ENCODE data around the gene WNT5B.
"Not testable (repeated sequence)": the region's sequence is repeated elsewhere in the genome, so short reads cannot be mapped to it uniquely, and the experiment has no call there.

WNT5B gene

DNA sequence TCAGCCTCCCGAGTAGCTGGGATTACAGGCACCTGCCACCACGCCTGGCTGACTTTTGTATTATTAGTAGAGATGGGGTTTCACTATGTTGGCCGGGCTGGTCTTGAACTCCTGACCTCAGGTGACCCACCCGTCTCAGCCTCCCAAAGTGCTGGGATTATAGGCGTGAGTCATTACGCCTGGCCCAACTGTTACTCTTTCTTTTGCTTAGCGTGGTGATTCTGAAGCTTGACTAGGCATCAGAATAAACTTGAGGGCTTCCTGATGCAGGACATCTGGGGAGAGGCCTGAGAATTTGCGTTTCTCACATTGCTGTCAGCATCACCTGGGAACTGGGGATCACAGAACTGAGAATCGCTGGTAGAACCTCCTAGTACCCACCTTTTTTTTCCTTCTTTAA lies 26.3 kb upstream of the WNT5B start:
- DNase-seq = not testable (repeated sequence)

GRCh38 chr12:1603269-1603993 lies 25.6 kb upstream of the WNT5B start:
- no peak for DNase-seq

DNA sequence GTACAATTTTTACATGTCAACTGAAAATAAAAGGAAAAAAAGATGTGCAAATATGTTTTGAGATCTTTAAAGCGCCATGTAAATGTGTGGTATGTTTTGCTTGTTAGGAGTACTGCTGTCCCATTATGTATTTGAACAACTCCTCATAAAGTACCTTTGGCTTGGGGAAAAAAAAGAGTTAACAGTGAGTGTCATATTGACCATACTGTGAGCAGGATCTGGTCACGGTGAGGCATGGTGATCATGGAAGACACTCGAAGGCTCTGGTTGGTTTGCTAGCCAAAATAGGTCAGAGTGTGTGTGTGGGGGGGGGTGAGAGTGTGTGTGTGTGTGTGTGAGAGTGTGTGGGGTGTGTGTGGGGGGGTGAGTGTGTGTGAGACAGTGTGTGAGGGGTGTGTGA lies 24.6 kb upstream of the WNT5B start:
- DNase-seq = no peak

- no peak for DNase-seq
These were observed 23.7 kb upstream of the WNT5B start for GRCh38 chr12:1605129-1606020.

DNA sequence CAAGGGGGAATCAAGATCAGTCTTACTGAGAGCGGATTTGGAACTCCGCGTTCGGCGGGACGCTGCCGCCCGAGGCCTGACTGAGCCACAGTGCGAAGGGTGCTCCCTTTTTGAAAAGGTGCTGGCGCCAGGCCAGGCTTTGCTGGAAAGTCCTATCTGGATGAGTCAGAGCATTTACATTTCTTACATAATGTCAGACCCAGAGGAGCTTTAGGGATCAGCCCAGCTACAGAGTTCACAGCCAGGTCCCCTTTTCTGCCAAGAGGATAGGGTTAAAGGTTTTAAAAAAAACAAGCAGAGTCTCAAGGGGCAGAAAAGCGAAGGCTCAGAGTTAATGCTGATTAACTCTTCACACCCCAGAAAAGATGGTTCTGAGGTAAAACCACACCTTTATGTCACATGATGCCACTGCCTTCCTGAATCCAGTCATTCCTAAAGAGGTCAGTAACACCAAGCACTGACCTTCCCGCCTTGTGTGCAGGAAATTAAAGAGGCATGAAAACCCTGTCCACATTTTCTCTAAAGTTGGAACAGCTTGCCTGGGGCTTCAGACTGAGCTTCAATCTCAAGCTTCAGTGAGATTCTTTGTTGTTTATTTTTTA lies 22.9 kb upstream of the WNT5B start:
- no peak for DNase-seq

- DNase-seq = no peak
These were observed 20.9 kb upstream of the WNT5B start for GRCh38 chr12:1607940-1608712.

- no peak for DNase-seq
These were observed 20.3 kb upstream of the WNT5B start for GRCh38 chr12:1608713-1609119.

GRCh38 chr12:1610072-1610643 lies 18.9 kb upstream of the WNT5B start:
- DNase-seq = no peak

DNA sequence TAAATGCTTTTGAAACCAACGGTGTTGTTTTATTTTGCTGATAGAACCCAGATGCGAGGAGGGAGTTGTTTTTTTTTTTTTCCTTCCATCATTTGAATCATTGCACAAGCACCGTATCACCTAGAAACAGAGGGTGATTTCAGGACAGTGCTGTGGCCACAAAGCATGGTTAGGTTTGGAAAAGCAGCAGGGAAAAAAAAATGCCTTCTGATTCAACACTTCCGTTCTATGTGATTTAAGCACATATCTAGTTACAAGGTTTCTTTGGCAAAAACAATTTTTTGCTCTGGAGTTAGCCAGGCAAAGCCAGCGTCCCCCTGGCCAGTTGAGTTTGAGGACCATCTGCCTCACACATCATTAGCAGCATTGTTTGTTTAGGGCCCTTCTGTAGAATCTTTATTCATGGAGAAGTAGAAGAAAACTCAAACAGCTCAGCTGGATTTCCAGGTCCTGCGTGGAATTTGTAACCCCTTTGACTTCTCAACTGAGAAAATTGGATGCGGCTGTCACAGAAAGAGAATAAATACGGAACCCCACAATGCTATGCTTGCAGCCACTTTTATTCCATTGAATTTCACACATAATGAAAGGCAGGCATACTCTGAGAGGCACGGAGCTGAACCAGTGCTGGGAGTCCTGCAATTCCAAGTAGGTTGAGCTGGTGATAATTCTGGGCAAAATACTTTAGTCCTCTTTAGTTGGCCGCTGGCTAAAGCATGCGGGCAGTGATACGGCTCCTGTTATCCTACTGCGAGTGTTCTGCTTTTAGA lies 17.0 kb upstream of the WNT5B start:
- no peak for DNase-seq

DNA sequence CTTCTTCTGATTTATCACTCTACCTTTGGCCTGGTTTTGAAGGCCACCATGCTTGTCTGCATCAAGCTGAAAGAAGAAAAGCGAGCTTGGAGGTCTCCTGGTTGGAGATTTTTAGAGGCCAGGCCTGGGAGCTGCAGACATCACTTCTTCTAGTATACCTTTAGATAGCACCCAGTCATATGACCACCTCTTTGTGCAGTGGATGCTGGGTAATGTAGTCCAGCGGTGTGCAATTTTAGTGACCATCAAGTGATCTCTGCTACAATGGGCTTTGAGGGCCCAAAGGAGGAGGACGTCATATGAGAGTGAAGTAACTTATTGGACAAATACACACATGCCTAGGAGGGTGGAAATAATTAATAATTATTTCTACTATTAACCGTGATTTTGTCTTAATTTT lies 15.2 kb upstream of the WNT5B start:
- DNase-seq = no peak

DNA sequence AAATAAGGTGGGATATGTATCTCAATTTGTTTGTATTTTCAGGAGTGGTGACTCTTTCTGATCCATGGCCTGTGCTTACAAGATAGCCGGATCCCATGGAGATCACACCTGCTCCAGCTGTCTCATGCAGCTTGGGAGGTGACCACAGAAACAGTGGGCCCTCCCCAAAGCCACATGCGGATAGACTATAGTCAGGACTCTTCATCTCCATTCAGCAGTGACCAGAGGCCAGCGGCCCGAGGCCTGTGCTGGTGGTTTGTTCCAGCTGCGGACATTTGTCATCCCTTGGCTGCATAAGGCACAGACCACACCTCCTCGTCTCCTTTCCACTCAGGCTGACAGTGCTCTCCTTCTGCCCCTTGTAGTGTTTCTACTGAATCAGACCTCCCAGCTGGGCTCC lies 14.7 kb upstream of the WNT5B start:
- no peak for DNase-seq

DNA sequence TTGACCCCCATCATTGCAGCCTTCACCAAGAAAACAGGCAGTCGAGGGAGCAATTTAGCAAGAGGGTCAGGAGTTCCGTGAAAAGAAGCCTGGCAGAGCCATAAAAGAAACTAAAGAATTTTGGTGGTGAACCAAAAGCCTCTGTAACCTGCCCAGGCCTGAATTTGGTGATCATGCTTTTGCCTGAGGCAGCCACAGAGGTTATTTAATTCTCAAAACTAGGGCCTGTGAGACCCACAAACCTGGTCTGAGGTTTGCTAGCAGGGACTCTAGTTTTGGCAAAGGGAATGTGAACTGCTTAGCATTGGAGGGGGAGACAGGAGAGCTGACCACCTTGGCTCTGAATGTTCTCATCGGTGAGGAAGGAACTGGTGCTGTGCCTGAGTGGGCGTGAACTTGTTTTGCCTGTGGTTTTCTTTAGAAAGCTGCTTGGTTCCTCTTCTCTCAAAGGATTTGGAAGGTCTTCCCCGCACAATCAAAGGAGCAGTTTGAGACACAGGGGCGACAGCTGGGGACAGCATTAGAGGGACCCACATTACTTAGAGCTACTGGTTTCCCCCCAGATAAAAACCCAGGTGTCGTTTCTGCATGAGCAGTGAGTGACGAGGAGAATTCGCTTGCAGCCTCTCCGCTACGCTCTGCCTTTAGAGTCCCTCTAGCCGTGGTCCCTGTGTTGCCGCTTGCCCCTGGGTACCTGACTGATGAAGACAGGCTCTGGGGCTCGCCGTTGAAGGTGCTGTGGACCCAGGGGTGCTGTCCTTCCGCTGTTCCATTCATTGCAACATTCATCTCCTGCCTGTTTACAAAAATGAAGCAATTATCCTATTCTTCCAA lies 12.6 kb upstream of the WNT5B start:
- DNase-seq = no peak

DNA sequence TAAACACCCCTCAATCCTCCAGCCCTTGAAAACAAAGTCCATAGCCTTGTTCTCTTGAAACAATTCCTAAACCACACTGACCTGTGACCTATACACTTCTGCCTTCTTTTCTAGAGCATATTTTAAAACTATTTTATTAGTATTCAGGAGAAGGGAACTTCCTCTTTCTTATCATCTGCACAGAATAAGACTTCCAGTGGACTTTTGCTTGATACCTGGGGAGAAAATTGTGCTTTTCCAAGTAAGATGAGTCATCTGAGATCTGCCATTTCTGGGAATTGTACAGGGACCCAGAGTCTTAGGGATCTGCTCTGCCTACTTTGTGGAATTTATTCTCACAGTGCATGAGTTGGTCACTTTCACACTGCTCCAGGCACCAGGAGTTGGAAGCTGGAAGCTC lies 10.5 kb upstream of the WNT5B start:
- DNase-seq = no peak

DNA sequence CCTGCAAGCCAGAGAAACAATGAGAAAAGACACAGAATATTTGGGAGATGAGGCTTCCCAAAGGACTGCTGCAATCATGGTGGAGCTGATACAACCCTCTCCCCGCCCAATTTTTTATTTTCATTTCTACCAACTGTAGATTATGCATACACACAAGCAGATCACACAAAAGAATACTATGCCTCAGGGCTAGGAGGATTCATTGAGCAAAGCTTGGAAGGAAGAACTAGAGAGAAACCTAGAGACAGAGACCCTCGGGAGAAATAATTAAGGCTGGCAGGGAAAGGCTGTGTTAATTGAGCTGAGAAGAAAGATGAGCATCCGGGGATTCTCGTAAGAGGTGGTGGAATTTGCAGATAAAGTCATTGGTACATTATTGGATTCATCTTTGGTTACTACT lies 9.9 kb upstream of the WNT5B start:
- DNase-seq = no peak

DNA sequence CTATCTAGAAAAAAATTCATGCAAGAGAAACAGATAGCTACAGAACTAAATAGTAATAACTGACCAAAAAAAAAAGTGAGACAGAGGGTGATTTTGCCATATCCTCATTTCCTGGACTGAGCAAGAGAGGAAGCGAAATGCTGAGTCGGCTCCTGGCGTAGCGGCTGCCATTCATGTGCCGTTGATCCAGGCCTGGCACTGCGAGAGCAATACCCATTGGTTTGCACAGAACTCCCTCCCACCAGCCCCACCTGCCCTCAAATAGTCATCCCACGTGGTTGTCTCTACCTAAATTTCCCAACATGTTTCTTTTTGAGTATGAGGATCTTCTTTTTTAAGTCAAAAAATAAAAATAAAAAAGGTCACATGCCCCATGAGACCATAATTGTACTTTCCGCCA lies 9.4 kb upstream of the WNT5B start:
- DNase-seq = no peak

DNA sequence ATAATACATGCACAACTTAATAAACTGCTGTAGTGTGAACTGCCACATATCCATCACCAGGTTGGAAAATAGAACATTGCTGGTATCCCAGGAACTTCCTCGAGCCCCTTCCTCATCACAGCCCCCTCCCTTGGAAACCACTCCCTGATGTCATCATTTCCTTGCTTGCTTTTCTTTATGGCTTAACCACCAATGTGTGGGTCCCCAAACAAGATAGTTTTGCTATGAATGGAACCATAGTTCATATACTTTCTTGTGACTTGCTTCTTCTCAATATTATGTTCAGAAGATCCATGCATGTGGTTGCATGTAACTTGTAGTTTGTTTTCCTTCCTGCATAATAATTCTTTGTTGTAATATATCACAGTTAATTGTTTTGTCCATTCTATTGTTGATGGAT lies 8.9 kb upstream of the WNT5B start:
- DNase-seq = no peak

DNA sequence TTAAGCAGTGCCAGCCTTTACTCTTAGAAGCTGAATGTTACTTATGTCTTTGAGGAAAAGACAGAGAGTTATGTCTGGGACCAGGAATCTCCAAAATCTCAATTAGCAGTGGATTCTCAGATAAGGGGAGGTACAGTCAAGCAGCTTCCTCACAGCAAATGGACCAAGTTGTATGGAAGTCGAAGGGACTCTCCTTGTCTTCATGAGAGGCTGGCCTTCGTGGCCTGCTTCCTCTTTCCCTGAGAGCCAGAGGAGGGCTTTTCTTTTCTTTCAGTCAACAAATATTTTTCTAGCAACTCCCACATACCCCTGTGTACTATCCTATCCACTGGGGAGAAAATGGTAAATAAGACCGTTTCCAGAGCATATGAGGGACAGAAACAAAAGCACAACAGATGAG lies 6.6 kb upstream of the WNT5B start:
- DNase-seq = no peak

DNA sequence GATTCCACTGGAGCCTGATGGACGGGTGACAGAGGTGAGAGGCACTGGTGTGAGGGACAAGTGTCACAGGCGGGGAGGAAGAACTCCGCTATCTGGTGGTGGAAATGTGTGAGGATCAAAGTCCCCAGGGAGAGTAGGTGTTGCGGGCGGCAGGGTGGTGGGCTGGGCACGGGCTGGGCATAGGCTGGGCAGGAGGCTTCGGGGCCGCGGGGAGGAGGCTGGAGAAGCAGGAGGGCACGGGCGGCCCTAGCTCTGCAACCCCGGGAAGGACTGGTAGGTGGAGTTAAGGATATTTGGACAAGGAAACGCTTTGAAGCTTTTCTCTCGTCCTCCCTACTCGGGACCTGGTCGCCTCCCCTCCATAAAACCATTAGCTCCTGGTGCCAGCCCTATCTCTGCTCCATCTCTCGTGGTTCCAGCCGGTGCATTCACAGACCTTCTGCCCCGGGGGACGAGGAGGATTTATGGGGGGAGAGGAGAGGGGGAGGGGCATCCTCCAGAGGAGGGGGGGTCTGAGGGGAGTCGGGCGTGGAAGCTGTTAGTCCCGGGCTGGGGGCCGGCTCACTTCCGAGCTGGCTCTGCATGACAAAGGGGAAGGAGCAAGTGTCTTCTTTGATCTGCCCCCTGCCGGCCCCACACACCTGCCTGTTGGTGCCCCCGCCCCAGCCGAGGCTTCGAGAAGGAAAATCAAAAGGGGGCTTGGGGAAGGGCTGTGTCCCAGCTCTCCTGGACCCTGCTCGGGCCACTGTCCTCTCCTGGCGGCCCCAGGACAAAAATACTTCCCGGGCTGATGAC lies 504 bp downstream of the WNT5B start:
- no peak for DNase-seq

DNA sequence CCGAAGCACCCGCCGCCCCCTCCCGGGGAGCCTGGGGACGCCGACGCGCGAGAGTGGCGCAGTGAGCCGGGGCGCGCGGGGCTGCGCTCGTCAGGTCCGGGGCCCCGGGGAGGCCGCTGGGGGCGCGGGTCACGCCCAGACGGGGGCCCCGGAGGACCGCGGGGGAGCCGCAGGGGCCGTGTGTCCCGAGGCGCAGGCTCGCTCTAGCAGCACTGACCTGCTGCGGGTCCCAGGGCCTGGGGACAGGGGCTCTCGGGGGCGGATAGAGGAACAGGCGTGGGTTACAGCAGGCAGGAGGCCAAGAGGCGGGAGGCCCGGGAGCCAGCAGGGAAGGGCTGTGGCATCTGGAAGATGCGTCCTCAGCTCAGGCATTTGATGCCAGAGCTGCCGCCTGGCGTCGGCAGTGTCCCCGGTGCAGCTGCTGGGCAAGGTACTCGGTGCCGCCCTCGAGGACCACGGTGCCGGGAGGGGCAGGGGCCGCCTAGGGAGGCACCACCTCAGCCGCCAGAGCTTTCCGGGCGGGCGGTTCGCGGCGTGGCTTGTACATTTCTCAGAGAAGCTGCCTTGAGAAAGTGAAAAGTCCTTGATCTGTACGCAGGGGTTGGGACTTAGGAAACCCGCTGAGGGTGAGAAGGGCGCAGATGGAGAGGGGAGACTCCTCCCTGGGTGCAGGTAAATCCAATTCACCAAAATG lies 1.2 kb downstream of the WNT5B start:
- no peak for DNase-seq

Data from activated gamma-delta T cell (primary cell).